NK-92 (cell line): Measurements from ENCODE around the gene GALR3.

Source experiments
- DNase-seq: peaks from one replicate; lab custom pipeline; 2025; ENCODE audit not compliant: unreplicated experiment; lab: John Stamatoyannopoulos, UW

Gene GALR3

DNA sequence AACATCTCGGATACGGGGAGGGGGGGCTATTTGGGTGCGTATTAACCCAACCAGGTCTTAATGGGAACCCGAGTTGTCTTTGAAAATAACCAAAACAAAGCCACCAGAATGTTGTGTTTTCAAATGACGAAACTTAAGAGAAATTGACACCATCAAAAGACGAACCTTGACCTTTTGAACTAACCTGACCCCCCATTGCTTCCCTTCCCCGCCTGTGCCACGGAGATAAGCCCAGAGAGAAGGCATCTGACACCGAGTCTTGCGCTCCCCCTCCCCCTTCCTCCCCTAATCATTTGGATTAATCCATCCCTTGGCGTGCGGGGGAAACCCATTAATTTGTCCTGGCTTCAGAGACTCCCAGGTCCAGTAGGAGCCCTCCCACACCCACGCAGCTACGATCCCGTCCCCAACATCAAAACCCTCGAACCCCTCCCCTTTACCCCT, 20.0 kb upstream of the GALR3 start:
- no peak for DNase-seq

DNA sequence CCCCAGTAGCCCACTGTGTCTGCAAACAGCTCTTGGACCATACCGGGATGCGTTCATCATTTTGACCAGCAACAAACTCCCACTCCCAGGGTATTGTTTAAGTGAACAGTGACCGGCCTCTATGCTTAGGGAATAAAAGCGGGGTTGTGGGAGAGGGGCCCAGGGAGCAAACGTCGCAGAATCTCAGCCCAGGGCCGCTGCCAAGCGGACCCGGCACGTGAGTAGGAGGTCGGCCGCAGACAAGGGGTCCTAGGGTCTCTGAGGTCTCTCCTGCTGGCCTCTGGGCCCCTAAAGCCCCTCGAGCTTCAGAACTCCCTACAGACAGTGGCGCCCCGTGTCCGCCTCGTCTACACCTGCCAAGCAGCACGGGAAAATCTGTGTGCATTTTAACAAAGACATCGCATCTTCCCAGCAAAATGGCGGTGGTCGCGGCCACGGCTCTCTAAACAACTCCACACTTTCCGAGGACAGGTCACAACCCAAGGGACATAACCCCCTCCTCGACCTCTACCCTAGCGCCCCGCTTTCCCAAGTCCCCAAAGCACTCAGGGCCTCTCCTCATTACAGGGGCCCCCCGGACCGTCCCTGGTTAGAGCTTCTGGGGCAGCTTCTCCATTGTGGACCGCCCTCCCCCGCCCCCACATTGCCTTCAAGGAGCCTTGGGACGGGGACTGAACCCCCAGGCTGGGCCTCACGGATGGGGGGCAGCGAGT, 19.4 kb upstream of the GALR3 start:
- DNase-seq: no peak

DNA sequence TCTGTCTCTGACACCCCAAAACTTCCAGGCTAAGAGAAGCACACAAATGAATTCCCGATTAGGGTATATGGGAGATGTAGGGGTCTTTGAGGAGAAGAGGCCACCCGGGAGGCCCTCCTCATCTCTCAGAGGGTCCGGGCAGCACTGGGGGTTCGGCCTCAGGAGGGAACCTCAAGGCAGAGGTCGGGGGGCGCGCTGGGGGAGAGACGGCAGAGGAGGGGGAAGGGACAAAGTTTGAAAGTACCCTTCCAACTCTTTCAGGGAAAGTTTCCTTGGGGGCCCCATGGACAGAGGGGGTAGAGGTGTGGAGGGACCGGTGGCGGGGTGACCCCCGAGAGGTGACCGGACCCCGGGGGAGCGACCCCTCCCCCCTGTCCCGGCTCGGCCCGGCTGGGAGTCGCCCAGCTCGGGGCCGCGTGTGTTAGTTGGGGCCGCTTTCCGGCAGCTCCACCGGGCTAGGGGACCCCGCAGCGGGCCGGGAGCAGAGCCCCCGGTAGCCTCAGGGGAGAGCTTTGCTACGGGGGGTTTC, 18.8 kb upstream of the GALR3 start:
- no peak for DNase-seq

DNA sequence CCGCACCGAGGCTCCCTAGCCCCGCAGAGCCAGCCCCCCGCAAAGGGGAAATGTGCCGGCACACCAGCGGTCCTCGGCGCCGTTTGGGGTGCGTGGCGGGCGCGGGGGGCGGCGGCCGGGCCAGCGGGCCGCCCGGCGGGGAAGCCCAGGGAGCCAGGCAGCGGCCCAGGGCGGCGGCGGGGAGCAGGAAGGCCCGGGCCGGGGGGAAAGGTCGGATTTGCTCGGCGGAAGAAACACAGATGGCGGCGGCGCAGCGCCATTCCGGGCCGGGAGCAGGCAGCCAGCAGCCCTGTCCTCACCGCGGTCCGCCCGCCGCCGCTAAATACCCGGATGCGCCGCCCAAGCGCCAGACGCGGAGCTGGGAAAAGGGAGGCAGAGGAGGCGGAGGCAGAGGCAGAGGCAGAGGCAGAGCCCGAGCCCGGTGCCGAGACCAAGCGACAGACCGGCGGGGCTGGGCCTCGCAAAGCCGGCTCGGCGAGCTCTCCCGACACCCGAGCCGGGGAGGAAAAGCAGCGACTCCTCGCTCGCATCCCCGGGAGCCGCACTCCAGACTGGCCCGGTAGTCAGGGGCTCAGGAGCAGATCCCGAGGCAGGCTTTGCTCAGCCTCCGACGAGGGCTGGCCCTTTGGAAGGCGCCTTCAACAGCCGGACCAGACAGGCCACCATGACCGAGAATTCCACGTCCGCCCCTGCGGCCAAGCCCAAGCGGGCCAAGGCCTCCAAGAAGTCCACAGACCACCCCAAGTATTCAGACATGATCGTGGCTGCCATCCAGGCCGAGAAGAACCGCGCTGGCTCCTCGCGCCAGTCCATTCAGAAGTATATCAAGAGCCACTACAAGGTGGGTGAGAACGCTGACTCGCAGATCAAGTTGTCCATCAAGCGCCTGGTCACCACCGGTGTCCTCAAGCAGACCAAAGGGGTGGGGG, 18.0 kb upstream of the GALR3 start:
- no peak for DNase-seq

DNA sequence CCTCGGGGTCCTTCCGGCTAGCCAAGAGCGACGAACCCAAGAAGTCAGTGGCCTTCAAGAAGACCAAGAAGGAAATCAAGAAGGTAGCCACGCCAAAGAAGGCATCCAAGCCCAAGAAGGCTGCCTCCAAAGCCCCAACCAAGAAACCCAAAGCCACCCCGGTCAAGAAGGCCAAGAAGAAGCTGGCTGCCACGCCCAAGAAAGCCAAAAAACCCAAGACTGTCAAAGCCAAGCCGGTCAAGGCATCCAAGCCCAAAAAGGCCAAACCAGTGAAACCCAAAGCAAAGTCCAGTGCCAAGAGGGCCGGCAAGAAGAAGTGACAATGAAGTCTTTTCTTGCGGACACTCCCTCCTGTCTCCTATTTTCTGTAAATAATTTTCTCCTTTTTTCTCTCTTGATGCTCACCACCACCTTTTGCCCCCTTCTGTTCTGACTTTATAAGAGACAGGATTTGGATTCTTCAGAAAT, 17.3 kb upstream of the GALR3 start:
- no peak for DNase-seq

GRCh38 chr22:37806409-37807333, 16.5 kb upstream of the GALR3 start:
- DNase-seq: no peak

DNA sequence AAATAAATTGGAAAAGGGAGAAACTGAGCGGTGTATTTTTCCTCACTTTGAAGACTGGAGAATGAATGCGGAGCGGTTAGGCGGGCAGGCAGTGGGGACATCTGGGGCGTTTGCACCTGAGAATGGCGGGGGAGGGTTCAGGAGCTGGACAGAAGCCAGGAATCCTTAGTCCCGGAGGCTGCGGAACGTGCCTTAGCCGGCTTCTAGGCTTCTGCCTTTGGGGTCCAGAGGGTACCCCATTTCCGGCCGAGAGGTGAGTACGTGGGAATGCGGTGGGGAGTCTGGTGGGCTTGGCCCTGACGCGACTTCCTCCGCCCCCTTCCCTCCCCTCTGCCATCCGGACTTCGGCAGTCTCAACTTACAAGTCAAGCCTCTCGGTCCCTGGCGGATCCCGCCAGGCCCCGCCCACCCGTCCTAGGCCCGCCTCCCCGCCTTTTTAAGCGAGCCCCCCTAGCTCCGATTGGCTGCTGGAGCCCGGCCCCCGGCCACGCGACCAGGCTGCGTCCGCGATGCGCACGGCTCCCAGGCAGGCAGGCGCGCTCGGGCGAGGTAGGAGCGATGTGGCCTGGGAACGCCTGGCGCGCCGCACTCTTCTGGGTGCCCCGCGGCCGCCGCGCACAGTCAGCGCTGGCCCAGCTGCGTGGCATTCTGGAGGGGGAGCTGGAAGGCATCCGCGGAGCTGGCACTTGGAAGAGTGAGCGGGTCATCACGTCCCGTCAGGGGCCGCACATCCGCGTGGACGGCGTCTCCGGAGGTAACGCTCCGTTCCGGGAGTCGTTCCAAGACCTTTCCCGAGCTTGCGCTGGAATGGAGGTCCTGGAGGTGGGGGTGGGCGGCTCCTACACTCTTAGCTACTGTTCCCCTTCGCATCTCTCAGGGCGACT, 15.5 kb upstream of the GALR3 start, which contains the start of gene GCAT:
GCAT (plus strand) TSS at position 525 of the 884 bp plus-strand sequence; CDS start at position 559, 34 bp downstream.
- no peak for DNase-seq

GRCh38 chr22:37808294-37808657, 14.9 kb upstream of the GALR3 start:
- no peak for DNase-seq

DNA sequence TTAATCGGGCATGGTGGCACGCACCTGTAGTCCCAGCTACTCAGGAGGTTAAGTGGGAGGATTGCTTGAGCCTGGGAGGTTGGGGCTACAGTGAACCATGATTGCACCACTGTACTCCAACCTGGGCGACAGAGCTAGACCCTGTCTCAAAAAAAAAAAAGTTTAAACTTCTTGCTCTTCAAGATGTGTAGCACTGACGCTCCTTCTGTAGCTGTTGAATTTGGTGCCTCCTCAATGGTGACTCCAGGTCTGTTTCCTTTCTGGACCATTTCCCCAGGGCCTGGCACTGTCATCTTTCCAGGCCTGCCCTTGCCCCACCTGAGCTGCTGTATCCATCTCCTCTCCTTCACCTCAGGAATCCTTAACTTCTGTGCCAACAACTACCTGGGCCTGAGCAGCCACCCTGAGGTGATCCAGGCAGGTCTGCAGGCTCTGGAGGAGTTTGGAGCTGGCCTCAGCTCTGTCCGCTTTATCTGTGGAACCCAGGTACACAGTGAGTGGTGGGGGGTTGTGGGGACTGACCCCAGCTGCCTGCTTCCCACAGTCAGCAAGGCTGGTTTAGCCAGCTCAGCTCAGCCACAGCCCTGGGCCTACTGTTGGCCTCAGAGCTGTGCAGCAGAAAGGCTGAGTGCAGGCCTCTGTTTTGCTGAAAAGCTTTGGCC, 13.4 kb upstream of the GALR3 start:
- no peak for DNase-seq

DNA sequence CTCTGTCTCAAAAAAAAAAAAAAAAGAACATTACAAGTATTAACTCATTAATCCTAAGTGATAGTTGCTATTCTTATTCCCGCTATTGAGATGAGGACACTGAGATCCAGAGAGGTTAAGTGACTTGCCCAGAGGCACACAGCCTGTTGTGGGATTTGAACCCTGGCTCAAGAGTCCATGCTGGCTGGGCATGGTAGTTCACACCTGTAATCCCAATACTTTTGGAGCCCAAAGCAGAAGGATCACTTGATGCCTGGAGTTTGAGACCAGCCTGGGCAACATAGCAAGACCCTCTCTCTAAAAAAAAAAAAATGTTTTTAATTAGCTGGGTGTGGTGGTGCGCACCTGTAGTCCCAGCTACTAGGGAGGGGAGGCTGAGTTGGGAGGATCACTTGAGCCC, 11.3 kb upstream of the GALR3 start:
- DNase-seq: no peak

DNA sequence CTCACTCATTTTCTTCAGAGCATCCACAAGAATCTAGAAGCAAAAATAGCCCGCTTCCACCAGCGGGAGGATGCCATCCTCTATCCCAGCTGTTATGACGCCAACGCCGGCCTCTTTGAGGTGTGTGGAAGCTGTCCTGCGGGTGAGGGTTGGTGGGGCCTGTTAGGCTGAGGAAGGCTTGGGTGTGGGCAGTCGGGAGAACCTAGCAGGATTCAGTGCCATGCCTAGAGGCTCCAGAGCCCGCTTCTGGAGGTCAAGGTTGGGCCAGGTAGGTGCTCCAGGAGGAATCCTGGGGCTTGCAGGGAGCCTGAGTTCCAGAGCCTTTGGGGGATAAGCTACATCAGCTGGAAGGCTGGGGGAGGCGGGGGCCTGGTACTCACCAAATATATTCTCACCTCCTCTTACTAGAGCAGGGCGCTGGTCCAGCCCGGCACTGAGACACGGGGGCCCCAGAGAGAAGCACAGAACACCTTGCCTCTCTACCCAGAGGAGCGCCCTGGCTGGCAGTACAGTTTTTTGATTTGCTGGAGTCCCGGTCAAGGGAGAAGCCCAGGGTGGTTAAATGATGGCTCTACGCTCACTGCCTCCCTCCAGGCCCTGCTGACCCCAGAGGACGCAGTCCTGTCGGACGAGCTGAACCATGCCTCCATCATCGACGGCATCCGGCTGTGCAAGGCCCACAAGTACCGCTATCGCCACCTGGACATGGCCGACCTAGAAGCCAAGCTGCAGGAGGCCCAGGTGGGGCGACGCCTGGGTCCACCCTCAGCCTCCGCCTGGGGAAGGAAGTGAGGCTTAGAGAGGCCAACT, 10.1 kb upstream of the GALR3 start:
- DNase-seq: no peak

- no peak for DNase-seq
Measured at GRCh38 chr22:37815593-37815992, 7.6 kb upstream of the GALR3 start.

DNA sequence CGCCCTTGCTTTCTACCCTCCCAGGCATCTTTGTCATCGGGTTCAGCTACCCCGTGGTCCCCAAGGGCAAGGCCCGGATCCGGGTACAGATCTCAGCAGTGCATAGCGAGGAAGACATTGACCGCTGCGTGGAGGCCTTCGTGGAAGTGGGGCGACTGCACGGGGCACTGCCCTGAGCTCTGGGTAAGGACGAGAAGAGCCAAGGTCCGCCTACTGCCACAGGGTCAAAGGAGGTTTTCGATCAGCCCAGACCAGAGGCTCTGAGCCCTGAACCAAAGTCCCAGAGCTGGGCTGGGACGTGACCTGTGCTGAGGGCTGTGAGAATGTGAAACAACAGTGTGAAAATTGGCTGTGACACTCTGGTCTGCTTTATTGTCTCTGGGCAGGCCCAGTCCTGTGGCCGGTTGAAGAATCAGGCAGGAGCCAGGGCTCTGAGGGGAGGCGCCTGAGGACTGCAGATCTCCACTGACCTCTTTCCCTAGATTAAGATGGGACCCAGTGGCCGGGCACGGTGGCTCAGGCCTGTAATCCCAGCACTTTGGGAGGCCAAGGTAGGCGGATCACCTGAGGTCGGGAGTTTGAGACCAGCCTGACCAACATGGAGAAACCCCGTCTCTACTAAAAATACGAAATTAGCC, 6.5 kb upstream of the GALR3 start:
- DNase-seq: no peak

DNA sequence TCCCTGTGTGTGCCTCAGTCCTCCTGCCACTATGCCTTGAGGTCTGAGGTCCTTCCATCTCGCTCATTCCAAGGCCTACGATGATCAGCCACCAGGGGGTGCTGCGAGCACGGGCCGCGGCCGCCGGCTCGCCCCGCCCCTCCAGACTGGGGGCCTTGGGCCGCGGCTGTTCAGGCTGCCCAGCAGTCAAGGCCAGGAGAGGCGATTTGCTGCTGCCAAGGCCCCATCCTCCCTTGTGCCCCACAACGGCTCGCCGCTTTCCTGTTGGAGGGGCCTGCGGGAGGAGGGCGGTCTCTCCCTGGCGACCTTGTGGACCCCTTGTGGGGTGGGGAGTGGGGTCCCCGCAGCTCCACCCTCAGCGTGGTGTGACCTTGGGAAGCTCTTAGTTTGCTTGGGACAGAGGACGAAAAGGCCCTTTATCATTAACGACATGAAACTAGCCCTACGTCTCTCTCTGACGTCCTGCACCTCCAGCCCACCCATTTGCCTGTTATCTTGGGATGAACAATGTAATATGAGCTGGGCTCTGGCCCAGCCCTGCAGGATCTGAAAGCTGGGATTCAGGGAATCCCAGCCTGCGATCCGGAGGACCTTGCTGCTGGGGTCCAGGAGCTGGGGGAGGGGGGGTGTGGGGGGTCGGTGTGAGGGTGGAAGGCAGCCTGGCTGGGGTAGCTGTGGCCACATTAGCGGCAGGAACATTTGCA, 5.3 kb upstream of the GALR3 start:
- DNase-seq: no peak

DNA sequence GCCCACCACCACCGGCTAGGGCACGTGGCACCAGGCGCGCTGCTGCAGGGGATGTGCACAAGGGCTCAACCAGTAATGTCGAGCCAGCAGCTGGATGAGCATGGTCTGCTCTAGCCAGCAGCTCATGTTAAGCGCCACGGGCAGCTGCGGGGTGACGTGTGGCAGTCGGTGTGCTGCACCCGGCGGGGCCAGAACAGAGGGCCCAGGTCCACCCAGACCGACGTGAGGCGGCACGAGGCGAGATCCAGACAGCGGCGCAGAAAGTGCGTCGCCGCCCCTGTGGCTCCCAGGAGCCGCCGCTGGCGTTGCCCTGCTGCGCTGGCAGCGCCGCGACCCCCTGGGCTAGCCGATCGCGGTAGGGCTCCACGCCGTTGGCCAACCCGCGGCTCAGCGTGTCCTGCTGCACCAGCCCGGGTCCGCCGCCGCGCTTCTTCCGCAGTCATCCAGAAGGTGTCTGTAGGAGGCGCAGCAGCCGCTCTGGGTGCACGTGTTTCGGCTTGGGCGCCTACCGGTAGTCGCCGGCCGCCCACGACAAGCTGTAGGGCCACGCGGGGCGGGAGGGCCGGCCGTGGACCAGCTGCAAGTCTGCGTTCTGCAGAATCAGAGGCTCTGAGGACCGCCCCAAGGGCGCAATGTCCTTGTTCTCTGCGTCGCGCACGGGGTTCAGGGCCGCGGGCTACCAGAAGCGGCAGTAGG, 4.6 kb upstream of the GALR3 start:
- DNase-seq: no peak

DNA sequence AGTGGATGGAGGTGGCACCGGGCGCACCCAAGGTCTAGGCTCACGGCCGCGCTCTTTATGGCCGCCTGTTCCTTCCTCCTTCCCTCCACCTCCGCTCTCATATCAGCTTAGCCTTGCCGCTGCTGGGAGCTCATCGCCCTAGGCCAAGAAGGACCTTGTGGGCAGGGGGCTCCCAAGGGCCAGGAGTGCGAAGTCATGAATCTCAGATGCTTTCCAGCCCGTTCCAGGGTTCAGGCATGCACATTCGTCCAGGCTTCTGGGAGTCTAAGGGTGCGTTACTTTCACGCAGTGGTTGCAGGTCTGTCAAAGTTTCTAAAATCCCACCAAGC, 4.1 kb upstream of the GALR3 start:
- no peak for DNase-seq

DNA sequence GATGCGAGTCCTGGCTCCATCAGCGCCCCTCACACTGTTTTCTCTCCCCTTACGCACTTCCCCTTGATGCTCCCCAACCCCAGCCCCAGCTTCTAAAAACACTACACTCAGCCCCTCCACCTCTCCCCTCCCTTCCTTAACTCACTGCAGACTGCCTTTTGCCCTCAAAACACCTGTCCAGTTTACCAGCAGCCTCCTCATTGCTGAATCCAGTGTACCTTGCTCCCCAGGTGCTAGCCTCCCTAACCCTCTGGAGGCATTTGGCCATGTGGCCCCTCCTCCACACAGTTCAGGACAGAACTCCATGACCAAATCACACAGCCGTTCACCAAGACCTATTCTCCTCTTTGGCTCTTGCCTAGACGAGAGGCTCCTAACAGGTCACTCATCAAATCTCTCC, 2.8 kb upstream of the GALR3 start:
- no peak for DNase-seq
